Measurements from ENCODE around the gene NFIA.

NFIA gene

GRCh38 chr1:61111084-61112004 lies 29.0 kb downstream of the NFIA start:
- DNase-seq (ENCODE audit: low read depth) = no peak
- no peak for TF ChIP-seq CTCF (IDR thresholded peaks at IDR 0.05; ENCODE audit: control insufficient read depth, insufficient read depth, low read depth, low read length, missing control alignments)
- no peak overlapping the region for H3K4me3 ChIP-seq (ENCODE audit: control insufficient read depth, low read depth, low read length)

GRCh38 chr1:61114178-61114870 lies 32.0 kb downstream of the NFIA start:
- no peak for DNase-seq (ENCODE audit: low read depth)
- TF ChIP-seq CTCF (IDR thresholded peaks at IDR 0.05; ENCODE audit: control insufficient read depth, insufficient read depth, low read depth, low read length, missing control alignments) = no peak
- H3K4me3 ChIP-seq (ENCODE audit: control insufficient read depth, low read depth, low read length) = no peak overlapping the region

GRCh38 chr1:61115436-61115835 lies 33.1 kb downstream of the NFIA start:
- no peak for DNase-seq (ENCODE audit: low read depth)
- no peak for TF ChIP-seq CTCF (IDR thresholded peaks at IDR 0.05; ENCODE audit: control insufficient read depth, insufficient read depth, low read depth, low read length, missing control alignments)
- H3K4me3 ChIP-seq (ENCODE audit: control insufficient read depth, low read depth, low read length) = no peak overlapping the region

GRCh38 chr1:61116421-61116820 lies 34.1 kb downstream of the NFIA start:
- no peak for DNase-seq (ENCODE audit: low read depth)
- H3K4me3 ChIP-seq (ENCODE audit: control insufficient read depth, low read depth, low read length) = no peak overlapping the region
- TF ChIP-seq CTCF (IDR thresholded peaks at IDR 0.05; ENCODE audit: control insufficient read depth, insufficient read depth, low read depth, low read length, missing control alignments) = no peak

GRCh38 chr1:61117283-61117682 lies 34.9 kb downstream of the NFIA start:
- DNase-seq (ENCODE audit: low read depth) = no peak
- no peak for TF ChIP-seq CTCF (IDR thresholded peaks at IDR 0.05; ENCODE audit: control insufficient read depth, insufficient read depth, low read depth, low read length, missing control alignments)
- H3K4me3 ChIP-seq (ENCODE audit: control insufficient read depth, low read depth, low read length) = no peak overlapping the region

GRCh38 chr1:61119085-61119484 lies 36.7 kb downstream of the NFIA start:
- H3K4me3 ChIP-seq (ENCODE audit: control insufficient read depth, low read depth, low read length) = no peak overlapping the region
- TF ChIP-seq CTCF (IDR thresholded peaks at IDR 0.05; ENCODE audit: control insufficient read depth, insufficient read depth, low read depth, low read length, missing control alignments) = no peak
- no peak for DNase-seq (ENCODE audit: low read depth)
